Measurements from ENCODE around the gene CYP4Z1.
"Not testable (repeated sequence)": the region's sequence is repeated elsewhere in the genome, so short reads cannot be mapped to it uniquely, and the experiment has no call there.

The CYP4Z1 gene

DNA sequence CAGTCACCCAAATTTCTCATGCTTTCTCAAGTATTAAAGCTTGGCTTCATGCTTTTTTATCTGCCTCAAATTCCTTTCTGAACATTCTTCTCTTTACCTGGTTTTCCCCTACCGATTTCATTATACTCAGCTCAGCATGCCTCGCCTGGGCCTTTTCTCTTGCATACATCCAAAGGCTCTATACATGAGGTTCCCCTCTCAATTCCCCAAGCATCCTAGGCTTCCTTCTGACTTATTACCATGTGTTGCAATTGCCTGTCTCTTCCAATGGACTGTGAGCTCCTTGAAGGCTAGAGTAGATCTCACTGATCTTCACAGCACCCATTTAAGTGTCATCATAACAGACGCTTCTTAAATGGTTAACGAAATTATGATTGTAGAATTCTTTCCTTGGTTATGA lies 46.1 kb downstream of the CYP4Z1 start:
- H3K27ac ChIP-seq = no peak overlapping the region
- TF ChIP-seq, protein P1, sequence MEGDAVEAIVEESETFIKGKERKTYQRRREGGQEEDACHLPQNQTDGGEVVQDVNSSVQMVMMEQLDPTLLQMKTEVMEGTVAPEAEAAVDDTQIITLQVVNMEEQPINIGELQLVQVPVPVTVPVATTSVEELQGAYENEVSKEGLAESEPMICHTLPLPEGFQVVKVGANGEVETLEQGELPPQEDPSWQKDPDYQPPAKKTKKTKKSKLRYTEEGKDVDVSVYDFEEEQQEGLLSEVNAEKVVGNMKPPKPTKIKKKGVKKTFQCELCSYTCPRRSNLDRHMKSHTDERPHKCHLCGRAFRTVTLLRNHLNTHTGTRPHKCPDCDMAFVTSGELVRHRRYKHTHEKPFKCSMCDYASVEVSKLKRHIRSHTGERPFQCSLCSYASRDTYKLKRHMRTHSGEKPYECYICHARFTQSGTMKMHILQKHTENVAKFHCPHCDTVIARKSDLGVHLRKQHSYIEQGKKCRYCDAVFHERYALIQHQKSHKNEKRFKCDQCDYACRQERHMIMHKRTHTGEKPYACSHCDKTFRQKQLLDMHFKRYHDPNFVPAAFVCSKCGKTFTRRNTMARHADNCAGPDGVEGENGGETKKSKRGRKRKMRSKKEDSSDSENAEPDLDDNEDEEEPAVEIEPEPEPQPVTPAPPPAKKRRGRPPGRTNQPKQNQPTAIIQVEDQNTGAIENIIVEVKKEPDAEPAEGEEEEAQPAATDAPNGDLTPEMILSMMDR (conservative IDR thresholded peaks at IDR 0.05) = no peak
- TF ChIP-seq ZFX (IDR thresholded peaks at IDR 0.05) = no peak

DNA sequence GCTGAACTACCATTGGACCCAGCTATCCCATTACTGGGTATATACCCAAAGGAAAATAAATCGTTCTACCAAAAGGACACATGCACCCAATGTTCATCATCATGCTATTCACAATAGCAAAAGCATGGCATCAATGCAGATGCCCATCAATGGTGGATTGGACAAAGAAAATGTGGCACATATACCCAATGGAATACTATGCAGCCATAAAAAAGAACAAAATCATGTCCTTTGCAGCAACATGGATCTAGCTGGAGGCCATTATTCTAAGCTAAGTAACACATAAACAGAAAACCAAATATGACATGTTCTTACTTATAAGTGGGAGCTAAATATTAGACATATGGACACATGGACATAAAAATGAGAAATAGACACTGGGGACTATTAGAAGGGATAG lies 54.0 kb downstream of the CYP4Z1 start:
- H3K27ac ChIP-seq = not testable (repeated sequence)

DNA sequence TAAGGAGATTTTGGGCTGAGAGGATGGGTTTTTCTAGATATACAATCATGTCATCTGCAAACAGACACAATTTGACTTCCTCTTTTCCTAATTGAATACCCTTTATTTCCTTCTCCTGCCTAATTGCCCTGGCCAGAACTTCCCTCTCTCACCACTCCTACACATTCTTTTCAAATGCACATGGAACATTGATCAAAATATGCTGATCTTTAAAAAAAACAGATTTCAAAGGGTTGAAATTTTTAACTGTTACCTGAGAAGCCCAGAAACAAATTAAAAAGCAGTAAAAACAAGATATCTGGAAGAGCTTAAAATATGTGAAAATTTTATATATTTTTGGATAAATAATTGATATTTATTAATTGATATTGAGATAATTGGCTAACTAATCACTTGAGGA lies 57.8 kb downstream of the CYP4Z1 start:
- H3K27ac ChIP-seq = not testable (repeated sequence)

DNA sequence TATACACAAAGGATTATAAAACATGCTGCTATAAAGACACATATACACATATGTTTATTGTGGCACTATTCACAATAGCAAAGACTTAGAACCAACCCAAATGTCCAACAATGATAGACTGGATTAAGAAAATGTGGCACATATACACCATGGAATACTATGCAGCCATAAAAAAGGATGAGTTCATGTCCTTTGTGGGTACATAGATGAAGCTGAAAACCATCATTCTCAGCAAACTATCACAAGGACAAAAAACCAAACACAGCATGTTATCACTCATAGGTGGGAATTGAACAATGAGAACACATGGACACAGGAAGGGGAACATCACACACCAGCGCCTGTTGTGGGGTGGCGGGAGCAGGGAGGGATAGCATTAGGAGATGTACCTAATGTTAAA lies 60.0 kb downstream of the CYP4Z1 start:
- H3K27ac ChIP-seq = not testable (repeated sequence)

DNA sequence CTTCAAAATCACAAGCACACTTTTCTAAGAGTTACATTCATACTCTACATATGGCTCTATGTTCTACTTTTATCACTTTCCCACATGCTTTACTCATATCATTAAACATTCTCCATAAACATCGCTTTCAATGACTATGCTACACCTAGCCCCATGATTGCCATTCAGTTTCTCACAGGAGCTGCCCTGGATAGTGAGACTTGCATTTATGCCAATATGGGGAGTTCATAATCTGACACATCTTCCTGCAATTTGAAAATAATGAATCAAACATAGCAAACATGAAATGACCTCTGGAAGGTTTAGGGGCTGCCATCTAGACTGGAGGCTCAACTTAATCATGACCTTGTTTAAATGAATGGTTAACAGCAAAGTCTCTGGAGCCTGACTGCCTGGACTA lies 61.2 kb downstream of the CYP4Z1 start:
- H3K27ac ChIP-seq = no peak overlapping the region
- no peak for TF ChIP-seq ZFX (IDR thresholded peaks at IDR 0.05)
- TF ChIP-seq, protein P1 (conservative IDR thresholded peaks at IDR 0.05) = no peak

DNA sequence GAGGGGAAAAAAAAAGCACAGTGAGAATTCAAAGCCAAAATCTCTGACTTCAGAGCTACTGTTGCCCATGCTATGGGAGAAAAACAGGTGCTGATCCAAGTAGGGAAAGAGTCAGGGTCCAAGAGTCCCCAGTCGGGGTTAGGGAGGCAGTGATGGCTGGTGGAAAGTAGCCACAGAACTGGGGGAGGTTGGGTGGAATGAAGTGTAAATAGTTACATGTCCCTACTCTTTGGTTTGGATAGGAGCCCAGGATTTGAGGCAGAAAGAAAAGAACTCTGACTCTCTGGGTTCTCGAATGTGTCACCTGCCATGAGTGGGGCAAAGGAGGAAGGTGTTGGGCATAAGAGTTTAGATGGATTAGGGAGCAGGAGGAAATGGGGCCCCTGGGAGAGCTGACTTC lies 61.8 kb downstream of the CYP4Z1 start:
- H3K27ac ChIP-seq = not testable (repeated sequence)

DNA sequence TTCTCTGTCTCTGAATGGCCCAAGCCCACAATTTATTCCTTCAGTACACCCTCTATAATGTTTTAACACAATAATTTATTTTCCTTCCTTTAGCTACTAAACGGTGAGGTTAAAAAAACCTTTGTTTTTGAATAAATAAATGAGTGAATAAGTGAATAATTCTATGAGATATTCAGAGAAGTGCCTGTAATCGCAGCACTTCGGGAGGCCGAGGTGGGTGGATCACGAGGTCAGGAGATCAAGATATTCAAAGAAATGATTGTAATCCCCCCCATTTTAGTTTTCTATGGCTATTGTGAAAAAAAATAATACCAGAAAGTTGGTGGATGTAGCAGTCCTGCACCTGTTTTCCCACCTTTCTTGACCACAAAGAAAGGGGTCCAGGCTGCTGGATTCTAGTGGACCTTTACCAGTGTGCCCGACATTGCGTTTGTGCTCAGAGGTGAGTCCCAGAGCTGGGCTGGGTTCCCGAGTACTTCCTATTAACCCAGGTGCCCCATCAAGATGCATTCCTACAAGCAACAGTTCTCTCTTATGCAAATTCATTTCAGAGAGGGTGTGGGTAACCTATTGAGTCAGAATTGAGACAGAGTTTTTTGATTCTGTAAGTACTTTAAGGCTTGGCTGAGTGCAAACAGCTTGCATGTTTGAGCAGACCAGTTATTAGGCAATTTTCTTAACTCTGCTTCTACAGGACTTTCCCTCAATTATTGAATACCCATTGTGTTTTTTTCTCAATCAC lies 62.6 kb downstream of the CYP4Z1 start:
- H3K27ac ChIP-seq = not testable (repeated sequence)

DNA sequence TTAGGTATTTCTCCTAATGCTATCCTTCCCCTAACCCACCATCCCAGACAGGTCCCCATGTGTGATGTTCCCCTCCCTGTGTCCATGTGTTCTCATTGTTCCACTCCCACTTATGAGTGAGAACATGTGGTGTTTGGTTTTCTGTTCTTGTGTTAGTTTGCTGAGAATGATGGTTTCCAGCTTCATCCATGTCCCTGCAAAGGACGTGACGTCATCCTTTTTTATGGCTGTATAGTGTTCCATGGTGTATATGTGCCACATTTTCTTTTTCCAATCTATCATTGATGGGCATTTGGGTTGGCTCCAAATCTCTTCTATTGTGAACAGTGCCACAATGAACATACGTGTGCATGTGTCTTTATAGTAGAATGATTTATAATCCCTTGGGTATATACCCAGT lies 65.6 kb downstream of the CYP4Z1 start:
- not testable (repeated sequence) for H3K27ac ChIP-seq

DNA sequence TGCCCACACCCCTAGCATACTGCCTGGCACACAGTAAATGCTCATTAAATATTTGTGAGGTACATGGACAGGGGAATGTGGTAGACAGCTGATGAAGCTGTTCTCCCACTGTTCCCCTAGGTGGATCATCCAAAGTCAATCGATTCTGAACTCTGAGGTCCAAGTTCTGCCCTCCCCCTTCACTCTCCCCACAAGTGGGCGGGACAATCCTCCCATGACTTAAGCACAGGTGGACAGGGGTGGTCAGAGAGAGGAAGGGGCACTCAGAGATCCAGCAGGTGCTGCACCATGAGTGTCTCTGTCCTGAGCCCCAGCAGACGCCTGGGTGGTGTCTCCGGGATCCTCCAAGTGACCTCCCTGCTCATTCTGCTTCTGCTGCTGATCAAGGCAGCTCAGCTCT lies 70.2 kb downstream of the CYP4Z1 start, which contains the start of gene CYP4A22:
CYP4A22 (plus strand) TSS at position 244 of the 400 bp plus-strand sequence; CDS start at position 289, 45 bp downstream.
- TF ChIP-seq, protein P1 (conservative IDR thresholded peaks at IDR 0.05) = no peak
- no peak for TF ChIP-seq ZFX (IDR thresholded peaks at IDR 0.05)
- H3K27ac ChIP-seq = no peak within 1 kb of the TSS

DNA sequence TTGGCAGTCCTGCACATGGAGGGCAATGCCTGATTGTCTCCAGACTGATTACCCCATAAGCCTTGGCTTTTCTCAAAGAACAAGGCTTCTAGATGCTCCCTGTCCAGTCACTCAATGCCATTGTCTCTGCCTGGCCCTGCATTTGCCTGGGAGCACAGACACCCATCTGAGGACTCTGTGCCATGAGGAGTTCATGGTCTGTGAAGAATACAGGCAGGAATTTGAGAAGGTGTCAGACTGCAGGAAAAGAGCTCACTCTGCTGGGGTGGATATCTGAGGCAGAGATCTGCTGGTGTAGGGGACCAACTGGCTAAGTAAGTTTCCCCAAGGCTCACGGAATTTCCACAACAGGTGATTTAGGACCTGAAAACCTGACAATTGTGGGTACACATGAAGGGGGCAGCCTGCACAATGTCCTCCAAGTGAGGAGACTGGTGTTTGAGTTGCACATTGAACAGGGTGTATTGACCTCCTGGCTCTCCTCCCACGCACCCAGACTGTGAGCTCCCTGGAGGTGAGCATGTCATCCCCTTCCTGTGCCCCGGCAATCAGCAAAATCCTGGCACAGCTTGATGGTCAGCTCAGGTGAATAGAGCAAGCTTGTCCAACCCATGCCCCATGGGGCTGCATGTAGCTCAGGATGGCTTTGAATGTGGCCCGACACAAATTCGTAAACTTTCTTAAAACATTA lies 71.0 kb downstream of the CYP4Z1 start:
- H3K27ac ChIP-seq = no peak overlapping the region
- TF ChIP-seq, protein P1 (conservative IDR thresholded peaks at IDR 0.05) = no peak
- no peak for TF ChIP-seq ZFX (IDR thresholded peaks at IDR 0.05)

DNA sequence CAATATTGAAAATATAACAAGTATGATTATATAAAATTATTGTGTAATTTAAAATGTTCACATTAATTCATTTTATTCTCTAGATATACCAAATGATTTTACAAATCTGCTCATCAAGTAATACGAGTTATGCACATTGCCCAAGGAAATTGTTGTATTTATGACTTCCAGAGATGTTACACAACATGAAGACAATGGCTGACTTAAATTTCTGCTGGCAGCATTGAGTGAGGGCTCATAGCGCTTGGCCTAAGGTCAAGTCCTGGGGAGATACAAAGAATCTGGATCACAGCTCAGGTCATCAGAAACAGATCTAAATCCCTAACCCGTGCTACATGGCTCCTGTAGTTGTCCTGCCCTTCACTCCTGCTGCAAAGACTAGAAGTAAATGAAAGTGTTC lies 73.3 kb downstream of the CYP4Z1 start:
- H3K27ac ChIP-seq = not testable (repeated sequence)
